ENCODE data around the gene ERG28. TPM values are rescaled to one million over a fixed set of nuclear protein-coding genes. Genes with fewer than 3 reads are reported as not detected.

Gene ERG28
- total RNA-seq, 1 experiment from 2014 or later: 29.1 TPM

DNA sequence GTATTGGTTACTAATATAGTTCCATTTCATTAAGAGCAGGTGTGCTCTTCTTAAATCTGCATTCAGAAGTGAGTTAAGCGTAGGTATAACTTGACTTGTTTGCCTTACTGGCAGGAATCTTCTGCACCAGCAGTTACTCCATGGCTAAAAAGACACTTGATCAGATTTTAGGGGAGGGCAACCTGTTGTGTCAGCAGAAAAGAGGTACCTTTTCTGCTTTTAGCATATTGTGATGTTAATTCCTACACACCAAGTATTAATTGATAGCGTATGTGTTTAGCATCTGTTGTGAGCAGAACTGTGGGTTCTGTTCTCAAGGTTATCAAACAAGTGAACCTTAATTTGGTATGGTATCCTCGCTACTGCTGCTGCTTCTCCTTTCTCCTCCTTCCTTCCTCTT, 38.7 kb upstream of the ERG28 start:
- no peaks in the 10 kb centered on the region for H3K9me3 ChIP-seq (ENCODE audit: control insufficient read depth, low read depth, low read length)
- no peaks in the 10 kb centered on the region for H3K27me3 Mint-ChIP-seq (ENCODE audit: low read depth)
- TF ChIP-seq, protein P1, sequence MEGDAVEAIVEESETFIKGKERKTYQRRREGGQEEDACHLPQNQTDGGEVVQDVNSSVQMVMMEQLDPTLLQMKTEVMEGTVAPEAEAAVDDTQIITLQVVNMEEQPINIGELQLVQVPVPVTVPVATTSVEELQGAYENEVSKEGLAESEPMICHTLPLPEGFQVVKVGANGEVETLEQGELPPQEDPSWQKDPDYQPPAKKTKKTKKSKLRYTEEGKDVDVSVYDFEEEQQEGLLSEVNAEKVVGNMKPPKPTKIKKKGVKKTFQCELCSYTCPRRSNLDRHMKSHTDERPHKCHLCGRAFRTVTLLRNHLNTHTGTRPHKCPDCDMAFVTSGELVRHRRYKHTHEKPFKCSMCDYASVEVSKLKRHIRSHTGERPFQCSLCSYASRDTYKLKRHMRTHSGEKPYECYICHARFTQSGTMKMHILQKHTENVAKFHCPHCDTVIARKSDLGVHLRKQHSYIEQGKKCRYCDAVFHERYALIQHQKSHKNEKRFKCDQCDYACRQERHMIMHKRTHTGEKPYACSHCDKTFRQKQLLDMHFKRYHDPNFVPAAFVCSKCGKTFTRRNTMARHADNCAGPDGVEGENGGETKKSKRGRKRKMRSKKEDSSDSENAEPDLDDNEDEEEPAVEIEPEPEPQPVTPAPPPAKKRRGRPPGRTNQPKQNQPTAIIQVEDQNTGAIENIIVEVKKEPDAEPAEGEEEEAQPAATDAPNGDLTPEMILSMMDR (conservative IDR thresholded peaks at IDR 0.05): no peak
- no peaks in the 10 kb centered on the region for H3K27me3 ChIP-seq (ENCODE audit: insufficient read depth, low read length)
- no peak overlapping the region for H2BK15ac ChIP-seq (ENCODE audit: low read depth, low read length)
- no peak overlapping the region for H2AK5ac ChIP-seq (ENCODE audit: insufficient read length, low read length)
- H3T11ph ChIP-seq (ENCODE audit: low read length): no peak overlapping the region
- H4K8ac ChIP-seq (replicated peaks; ENCODE audit: insufficient read length, low read depth, low read length): no peak overlapping the region
- no peak overlapping the region for H3K27ac ChIP-seq (ENCODE audit: insufficient read length, low read depth, low read length)
- no peak overlapping the region for H2BK5ac ChIP-seq (ENCODE audit: insufficient read length, low read length)
- no peak overlapping the region for H2BK20ac ChIP-seq (ENCODE audit: low read depth, low read length, poor library complexity, severe bottlenecking)
- H3K18ac ChIP-seq (ENCODE audit: insufficient read length, low read depth, low read length): no peak overlapping the region
- no peak overlapping the region for H3K4me3 Mint-ChIP-seq
- peaks cover 9 to 11% of the 10 kb centered on the region in 2 experiments; a peak in 3 of 5 replicates for H3K9me3 Mint-ChIP-seq
- no peak overlapping the region for H4K5ac ChIP-seq (ENCODE audit: insufficient read length, low read depth, low read length)
- H2AFZ ChIP-seq (ENCODE audit: low read length): no peak overlapping the region
- WGBS (ENCODE audit: extremely low coverage, insufficient read length, low lambda C conversion rate): no CpG with 5 or more reads among the region's 3 CpGs
- no peaks in the 10 kb centered on the region for H3K79me1 ChIP-seq (ENCODE audit: insufficient read depth, low read depth, low read length, poor library complexity, severe bottlenecking)
- peaks cover 24 to 49% (median 40%) of the 10 kb centered on the region in 3 experiments for H3K36me3 Mint-ChIP-seq (ENCODE audit: insufficient read depth in 1 of 3, low read depth in 3 of 3)
- no peak overlapping the region for H4K91ac ChIP-seq (ENCODE audit: insufficient read length, low read depth, low read length)
- no peak overlapping the region for H3K27ac Mint-ChIP-seq
- no peak overlapping the region for H3K4me2 ChIP-seq (ENCODE audit: insufficient read depth, insufficient read length, low read length)
- no peak overlapping the region for H3K4ac ChIP-seq (ENCODE audit: low read depth, low read length)
- no peak overlapping the region for H3K14ac ChIP-seq (ENCODE audit: insufficient read depth, low read length)
- H3K23me2 ChIP-seq (ENCODE audit: insufficient read length, low read depth, low read length, poor library complexity, severe bottlenecking): no peaks in the 10 kb centered on the region
- no peak overlapping the region for H3K23ac ChIP-seq (ENCODE audit: insufficient read length, low read depth, low read length)
- DNase-seq: no peak
- H3K4me1 ChIP-seq (ENCODE audit: insufficient read depth, low read length): no peaks in the 10 kb centered on the region
- no peaks in the 10 kb centered on the region for H4K20me1 ChIP-seq (ENCODE audit: control insufficient read depth, insufficient read depth, insufficient read length)
- no peaks in the 10 kb centered on the region for H3K79me2 ChIP-seq (ENCODE audit: insufficient read depth, low read length)
- H3K4me1 Mint-ChIP-seq: peaks cover 0 to 7% of the 10 kb centered on the region in 2 experiments; a peak in 1 of 4 replicates
- H3K9ac ChIP-seq (ENCODE audit: extremely low read depth, insufficient read length, low read length): no peak overlapping the region
- H2BK12ac ChIP-seq (ENCODE audit: insufficient read length, low read depth, low read length): no peak overlapping the region
- no peak overlapping the region for H2BK120ac ChIP-seq (ENCODE audit: low read depth, low read length, poor library complexity, severe bottlenecking)
- no peak overlapping the region for H3K56ac ChIP-seq (ENCODE audit: insufficient read length, low read depth, low read length)
